Measurements from ENCODE around the gene PRR15L.

DNA sequence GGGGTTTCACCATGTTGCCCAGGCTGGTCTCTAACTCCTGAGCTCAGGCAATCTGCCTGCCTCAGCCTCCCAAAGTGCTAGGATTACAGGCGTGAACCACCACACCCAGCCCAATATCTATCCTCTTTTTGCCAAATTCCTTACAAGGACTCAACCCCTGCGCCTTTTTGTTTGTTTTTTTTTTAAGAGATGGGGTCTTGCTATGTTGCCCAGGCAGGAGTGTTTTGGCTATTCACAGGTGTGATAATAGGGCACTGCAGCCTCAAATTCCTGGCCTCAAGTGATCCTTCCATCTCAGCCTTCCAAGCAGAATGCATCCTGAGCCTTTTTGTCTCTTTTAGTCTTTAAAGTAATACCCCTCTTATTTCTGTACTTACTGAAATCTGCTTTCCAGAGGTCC, 44.6 kb downstream of the PRR15L start:
- TF ChIP-seq, protein P1, sequence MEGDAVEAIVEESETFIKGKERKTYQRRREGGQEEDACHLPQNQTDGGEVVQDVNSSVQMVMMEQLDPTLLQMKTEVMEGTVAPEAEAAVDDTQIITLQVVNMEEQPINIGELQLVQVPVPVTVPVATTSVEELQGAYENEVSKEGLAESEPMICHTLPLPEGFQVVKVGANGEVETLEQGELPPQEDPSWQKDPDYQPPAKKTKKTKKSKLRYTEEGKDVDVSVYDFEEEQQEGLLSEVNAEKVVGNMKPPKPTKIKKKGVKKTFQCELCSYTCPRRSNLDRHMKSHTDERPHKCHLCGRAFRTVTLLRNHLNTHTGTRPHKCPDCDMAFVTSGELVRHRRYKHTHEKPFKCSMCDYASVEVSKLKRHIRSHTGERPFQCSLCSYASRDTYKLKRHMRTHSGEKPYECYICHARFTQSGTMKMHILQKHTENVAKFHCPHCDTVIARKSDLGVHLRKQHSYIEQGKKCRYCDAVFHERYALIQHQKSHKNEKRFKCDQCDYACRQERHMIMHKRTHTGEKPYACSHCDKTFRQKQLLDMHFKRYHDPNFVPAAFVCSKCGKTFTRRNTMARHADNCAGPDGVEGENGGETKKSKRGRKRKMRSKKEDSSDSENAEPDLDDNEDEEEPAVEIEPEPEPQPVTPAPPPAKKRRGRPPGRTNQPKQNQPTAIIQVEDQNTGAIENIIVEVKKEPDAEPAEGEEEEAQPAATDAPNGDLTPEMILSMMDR (IDR thresholded peaks at IDR 0.05), result no peak
- TF ChIP-seq EP300 (IDR thresholded peaks at IDR 0.05), result no peak

All from upper lobe of left lung (tissue), 4 donors.